ENCODE measurements around the gene ADAMTSL3.

ADAMTSL3 gene

DNA sequence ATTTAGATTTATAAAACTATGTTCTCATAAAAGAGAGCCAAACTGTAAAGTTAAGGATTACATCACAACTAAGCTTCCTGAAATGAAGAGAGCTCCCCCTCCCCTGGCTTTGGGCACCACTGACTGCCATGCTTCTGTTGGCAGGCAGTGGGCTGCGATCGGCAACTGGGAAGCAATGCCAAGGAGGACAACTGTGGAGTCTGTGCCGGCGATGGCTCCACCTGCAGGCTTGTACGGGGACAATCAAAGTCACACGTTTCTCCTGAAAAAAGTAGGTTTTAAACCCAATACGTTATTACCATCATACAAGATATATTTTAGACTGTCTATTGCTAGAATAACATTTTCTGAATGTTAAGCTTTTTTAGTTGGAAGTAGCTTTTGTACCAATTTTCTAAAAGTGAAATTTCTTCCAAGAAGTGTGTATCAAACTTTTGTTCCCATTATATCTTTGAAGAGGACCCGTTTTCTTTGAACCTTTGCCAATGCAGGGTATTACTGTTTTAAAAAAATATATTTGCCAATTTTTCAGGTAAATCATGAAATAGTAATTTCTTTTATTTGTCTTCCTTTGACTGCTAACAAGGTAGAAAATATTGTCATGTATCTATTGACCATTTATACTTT is 184.1 kb downstream of the ADAMTSL3 start:
- DNase-seq: peak in 1 of 2 donors; percentile 13

DNA sequence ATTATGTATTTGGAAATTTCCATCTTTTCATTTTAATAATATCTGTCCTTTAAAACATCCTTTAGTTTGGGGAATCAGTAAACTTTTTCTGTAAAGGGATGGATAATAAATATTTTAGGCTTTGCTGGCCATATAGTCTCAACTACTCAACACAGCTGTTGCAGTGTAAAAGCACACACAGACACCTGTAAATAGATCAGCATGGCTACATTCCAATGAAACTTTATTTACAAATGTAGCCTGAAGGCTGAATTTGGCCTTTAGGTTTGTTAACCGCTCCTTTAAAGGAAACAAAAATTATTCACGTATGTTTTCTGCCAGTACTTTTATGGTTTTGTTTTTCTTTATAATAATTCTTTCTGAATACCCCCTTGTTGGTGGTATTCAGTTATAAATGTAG is 184.8 kb downstream of the ADAMTSL3 start:
- no peak for DNase-seq

DNA sequence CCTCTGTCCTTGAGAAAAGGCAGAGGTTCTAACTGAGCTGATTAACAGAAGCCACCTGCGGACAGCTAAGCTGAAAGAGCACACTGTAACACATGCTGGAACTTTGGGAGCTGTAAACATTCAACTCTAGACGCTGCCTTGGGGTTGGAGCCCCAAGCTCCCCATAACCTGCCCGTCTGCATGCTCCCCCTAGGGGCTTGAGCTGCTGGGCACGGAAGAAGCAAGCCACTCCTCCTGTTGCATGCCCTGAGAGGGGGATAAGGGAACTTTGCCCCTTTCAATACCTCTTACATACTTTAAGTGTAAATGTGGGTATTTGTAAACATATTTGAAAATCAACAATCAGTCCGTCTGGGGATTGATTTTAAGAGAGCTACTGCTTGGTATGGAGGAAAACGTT is 188.4 kb downstream of the ADAMTSL3 start:
- DNase-seq: no peak

DNA sequence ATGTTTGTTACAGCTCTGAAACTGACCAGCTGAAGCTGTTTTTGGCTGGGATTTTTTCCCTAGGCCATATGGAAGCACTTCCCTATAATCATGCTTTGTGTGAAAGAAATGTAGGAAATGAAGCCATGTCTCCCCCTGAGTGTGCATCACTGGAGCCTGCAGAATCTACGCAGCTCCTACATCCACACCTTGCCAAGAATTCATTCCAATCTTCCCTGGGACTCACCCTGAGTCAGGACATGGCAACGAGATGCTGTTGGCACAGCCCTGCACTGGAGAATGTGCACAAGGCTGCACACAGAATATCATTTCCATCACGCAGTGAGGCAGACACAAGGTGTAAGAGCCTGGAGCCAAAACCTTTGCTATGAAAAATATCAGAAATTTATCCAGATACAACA is 189.5 kb downstream of the ADAMTSL3 start:
- no peak for DNase-seq

DNA sequence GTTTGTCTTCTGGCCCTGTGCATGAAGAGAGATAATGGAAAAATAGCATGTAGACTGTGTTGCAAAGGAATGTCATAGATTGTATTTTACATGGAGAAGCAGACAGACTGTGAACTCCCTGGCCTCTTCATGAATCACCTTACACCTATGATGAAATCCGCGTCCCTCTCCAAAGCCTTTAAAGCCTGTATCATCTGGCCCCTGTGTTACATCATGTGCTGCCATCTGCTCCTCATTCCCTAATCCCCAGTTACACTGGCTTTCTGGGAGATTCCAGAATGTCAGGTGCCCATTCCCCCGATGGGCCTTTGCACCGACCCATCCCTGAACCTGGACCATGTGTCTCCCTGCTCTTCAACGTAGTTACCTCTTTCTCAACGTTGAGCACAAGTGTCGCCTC is 190.8 kb downstream of the ADAMTSL3 start:
- no peak for DNase-seq

DNA sequence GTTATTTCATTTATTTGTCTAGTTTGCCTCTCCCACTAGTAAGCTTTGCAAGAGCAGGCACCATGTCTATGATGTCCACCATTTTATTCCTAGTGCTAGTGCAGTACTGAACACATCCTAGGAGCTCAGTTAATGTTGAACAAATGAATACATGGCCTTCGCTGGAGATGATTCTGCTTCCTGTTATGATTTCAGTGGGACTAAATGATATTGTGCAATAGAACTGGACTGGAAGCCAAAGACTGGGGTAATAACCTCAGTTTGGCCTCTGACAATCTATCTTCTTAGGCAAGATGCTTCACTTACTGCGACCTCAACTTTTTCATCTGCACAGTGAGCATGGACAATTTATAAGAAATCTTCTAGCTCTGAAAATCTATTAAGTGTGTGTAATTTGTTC is 191.3 kb downstream of the ADAMTSL3 start:
- no peak for DNase-seq

DNA sequence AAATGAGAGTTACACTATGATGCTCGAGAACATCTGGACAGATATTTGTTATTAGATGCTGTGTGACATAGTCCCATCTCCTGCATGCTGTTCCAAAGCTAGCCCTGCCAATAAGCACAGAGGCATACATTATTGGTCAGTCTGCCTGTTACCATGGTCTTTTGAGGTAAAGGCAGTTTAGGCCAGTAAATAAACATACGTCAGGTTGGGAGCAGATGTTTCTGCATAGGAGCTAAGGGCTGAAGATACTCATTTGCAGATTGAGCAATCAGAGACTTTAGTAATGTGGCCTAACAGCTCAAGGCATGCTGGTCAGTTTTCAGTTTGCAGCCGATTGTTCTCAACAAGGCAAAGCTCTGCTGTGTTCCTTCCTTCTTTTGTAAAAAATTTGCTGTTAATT is 192.9 kb downstream of the ADAMTSL3 start:
- DNase-seq: no peak

DNA sequence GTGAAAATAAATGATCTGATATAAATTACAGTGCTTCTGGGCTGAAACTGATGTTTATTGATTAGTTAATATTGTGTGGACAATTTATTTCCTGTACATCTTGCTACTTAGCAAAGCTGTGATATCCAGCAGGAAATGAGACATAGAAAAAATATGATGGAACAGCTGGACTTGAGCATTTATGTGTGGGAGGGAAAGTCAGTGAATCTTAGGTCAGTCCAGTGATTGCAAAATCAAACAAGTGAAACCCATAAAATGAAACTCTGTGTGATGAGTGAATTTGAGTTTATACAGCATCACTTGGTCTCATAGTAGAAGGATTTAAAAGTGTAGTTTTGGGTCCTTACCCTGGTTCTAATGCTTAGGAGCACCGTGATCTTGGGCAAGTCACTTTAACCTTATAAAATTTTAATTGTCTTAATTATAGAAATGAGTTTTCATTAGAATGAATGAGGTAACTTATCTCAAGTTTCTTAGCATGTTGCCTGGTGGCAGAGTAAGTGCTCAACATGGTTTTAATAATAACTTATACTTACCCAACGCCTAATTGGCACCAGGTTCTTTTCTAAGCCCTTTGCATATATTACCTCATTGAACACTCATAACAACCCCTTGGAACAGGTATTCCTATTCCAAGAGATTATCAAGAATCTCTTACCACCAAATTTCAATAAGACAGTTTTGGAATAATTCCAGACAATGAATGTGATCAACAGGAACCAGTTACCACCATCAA is 194.6 kb downstream of the ADAMTSL3 start:
- DNase-seq: no peak

DNA sequence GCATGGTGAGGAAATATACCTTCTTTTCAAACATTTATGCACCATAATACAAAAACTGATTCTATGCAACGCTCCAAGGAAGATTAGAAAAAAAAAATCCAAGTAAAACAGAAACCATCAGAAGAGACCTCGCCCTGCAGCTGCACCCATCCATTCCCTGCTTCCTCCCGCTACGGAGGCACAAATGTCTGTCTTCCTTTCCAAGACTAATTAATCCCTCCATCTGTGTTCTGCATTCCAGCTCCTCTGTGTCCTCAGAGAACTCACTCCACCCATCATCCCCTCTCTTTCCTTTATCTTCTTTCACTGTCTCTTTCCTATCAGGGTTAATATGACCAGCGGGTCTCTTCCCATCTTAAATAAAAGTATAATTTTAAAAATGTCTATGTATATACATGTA is 196.1 kb downstream of the ADAMTSL3 start:
- DNase-seq: no peak

DNA sequence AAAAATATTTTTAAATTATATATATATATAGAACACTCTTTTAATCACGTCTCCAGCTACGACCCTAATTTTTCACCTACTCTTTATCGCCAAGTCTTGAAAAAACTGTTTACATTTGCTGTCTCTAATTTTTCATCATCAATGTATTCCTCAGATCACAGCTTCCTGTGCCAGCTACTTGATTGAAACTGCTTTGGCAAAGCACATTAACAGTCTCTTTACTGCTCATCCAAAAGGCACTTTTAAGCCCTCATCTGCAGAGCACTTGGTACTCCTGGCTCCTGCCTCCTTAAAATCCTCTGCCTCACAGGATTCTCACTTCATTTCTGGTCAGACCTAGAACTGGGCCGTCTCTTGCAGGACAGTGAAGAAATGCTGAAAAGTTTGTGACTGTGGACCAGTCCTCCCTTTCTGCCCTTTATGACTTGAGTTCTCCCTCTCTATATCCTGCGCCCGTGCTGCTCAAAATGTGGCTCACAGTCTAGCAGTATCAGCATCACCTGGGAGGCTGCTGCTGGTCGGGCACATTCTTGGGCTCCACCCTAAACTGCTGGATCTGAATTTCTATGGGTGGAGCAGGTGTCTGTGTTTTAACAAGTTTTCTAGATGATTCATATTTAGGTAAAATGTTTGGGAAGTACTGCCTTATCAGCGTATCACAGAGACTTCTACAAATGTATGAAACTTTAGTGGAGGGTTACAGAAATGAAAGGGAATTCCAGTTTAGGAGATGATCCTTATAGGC is 196.8 kb downstream of the ADAMTSL3 start:
- DNase-seq: no peak

DNA sequence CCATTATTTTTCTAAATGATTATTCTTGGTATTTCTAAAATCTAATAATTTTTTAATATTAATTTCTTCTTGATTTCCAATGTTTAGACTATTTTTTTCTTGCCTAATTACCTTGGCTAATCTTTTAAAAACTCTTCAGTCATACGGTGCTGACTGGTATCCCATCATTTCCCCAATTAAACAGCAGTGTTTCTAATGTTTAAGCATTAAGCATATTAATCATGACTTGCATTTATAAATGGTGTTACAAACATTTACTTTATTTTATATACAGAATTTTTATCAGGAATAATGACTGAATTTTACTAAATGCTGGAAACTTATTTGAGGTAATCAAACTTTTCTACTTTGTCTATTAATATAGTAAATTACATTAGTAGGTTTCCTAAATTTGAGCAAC is 199.3 kb downstream of the ADAMTSL3 start:
- no peak for DNase-seq

DNA sequence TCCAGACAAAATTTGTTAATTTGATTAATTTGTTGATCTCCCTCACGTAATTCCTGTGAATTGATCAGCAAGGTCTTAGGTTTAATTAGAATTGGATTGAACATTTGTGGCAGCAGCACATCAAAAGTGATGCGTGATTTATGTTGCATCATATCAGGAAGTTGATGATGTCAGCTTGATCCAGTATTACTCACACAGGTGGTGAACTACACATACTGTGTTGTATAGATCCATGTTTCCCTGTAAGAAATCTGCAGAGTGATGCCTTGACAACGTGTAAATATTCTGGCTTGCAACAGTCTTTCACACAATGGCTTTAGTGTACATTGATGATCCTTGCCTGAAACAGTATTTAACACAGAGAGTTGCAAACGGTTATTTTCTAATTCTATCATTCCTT is 200.4 kb downstream of the ADAMTSL3 start:
- DNase-seq: no peak

DNA sequence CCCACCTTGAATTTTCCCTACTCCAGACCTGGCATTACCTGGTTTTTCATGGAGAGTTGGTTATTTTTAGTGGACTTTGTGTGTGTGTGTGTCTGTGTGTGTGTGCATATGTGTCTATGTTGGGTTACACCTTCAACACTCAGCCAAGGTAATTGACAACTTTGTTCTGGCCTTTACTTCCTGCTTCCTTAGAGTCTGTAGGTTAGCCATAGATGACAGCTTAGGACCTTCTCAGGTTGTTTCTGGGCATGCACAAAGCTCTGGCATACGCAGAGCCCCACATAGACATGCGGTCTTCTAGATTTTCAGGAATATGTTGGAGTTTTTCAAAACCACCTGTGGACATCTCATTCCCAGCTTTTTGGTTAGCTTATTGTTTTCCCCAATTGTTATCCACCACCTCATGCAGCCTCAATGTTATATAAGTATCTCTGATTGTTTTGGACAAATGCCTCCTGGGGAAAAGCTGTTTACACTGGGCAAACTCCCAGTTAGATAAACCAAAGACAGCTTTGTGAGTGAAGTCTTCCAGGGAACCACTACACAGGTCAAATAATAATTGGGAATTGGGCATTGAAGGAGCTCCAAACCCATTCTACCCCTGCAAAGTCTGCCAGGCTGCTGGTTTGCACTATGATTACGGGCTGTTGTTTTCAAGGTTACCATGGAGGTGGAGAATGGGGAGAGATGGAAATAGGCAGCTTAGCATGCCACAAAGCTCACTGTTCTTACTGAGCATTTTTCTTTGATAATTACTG is 201.2 kb downstream of the ADAMTSL3 start:
- no peak for DNase-seq

DNA sequence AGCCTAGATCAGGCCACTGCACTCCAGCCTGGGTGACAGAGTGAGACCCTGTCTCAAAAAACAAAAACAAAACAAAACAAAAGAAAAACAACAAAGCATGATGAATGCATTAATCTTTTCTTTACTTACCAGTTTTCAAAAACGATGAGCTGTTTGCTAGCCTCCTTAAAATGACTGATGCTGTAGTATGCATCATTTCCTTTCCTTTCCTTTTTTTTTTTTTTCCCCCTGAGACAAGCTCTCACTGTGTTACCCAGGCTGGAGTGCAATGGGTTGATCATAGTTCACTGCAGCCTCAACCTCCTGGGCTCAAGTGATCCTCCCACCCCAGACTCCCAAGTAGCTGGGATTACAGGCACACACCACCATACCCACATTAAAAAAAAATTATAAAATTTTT is 202.0 kb downstream of the ADAMTSL3 start:
- DNase-seq: no peak

DNA sequence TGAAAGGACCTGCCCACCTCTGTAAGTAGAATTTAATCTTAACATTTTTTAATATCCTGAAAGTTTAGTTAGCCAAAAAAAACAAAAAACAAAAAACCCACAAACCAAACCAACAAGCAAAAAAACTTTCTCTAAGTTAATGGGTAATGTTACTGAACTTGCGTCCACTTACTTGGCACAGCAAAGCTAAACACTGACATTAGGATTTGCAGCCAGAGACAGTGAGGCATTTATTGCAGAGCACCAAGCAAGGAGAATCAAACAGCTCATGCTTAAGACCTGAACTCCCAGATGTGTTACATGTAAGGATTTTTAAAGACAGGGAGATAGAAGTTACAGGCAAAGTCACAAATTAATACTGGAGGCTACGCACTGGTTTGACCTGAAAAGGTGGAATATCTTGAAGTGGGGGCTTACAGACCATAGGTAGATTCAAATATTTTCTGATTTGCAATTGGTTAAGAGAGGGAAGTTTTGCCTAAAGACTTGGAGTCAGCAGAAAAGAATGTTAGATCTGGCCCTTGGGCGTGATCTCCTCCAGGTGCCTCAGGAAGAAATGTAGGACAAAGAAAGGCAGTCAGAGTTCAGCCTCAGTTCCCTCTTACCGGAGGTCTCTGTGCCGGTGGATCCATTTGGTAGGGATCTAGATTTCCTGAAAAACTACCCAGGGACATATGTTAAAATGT is 205.0 kb downstream of the ADAMTSL3 start:
- no peak for DNase-seq

DNA sequence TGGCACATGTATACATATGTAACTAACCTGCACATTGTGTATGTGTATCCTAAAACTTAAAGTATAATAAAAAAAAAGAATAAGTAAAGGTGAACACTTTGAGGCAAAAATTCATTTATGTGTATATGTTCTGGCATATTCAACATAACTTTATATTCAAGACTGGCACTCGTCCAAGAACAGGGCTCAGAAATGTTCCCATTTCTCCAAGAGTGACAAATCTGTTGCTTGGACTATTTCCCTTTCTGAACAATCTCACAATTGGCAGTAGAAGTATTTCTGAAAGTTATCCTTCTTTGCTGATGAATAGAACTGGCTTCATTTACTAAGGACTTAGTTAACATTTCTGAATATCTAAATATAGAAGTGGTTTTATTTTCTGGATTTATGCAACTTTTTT is 212.8 kb downstream of the ADAMTSL3 start:
- no peak for DNase-seq

DNA sequence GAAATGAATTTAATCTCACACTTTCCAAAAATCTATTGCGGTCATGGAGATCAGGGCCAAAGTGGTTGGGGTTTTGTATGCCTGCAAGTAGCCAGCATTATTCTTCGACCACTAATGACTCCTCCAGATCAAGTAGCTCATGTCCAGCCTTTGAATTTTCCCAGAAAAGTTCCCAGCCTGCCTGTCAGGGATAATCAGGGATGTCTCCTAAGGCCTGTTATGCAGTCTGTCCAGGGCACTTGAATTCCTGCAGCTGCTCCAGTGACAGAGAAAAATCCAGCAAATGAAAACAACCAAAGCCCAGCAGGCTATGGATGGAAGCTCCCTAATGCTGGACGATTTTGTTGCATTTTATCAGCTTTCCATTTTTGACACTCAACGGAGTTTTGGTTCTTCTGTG is 215.4 kb downstream of the ADAMTSL3 start:
- DNase-seq: no peak

DNA sequence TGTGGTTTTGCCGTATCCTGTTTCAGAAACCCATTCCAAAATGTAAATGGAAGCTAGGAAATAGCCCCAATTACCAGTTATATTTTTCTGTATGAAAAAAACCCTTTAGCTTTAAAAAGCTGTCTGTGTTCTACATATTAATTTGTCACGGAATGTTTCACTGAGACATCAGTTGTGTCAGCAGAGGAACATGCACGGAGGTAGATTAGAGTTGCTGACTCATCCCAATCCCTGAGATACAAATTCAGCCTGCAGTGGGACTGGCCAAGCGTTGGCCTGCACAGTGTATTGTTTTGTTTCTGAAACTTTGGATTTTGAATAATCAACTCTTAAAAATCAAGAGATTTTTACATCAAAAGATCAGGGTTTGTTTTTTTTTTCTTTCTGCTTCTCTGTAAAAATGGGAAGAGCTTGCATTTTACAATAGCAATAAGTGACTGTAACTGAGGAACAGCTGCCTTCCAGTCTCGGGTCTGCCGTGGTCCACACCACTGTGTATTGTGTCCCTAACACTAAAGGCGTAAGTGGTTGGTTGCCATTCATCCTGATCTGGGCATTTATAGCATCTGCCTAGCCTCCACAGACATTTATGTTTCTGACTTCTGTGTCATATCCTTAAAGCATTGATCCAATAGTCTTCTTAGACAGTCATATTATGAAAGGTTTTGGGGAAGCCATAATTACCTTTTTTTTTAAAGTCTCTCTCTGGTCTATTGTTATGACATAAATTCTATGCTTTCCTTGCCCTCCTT is 218.1 kb downstream of the ADAMTSL3 start:
- no peak for DNase-seq

DNA sequence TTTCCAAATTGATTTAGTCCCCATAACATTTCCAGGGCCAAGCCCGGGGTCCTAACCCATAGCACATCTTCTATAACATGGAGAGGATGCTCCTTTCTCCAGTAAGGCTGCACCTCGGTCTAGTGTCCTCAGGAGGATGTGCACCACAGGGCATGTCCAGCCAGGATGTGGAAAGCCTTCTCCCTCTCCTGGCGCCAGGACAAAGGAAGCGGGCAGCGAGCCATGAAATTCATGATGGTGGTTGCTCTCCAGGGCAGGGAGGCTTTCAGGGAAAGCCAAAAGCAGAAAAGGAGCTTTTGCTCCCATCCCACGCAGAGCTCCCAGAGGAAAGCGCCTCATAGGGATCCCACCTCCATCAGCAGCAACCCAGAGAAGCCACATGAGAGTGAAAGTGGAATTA is 220.0 kb downstream of the ADAMTSL3 start:
- DNase-seq: no peak

DNA sequence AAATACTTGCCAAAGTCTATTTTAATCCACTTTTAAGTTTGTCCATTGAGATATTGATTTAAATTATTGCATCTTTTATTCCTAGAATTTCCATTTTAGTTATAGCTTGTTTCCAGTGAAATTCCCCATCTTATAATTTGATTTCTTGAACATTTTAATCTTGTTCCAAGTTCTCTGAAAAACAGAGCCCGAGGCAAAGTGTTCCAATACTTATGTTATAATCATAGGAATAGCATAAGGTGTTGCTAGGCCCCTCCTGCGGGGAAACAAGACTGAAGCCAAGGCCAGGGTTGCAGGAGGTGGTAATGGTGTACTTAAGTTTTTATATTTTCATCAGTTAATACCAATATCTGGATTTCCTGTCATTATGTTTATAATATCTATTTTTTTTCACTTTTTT is 226.6 kb downstream of the ADAMTSL3 start:
- DNase-seq: no peak

DNA sequence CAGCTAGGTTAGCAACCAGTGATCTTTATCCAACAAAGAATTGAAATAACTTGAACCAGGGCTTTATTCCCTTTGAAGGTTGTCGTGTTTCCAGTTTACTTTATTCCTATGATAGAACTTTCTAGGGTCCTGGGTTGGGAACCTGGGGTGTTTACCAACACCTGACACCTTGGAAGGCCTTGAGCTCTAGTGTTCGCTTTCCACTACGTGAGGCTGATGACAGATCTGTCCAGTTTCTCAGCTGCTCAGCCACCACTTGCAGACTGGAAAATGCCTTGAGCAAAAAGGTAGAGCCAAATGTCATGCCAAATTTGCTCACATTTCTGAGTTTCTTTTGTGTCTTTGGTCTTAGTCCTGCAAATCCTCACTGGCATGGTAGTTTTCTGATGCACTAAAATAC is 227.2 kb downstream of the ADAMTSL3 start:
- DNase-seq: no peak

DNA sequence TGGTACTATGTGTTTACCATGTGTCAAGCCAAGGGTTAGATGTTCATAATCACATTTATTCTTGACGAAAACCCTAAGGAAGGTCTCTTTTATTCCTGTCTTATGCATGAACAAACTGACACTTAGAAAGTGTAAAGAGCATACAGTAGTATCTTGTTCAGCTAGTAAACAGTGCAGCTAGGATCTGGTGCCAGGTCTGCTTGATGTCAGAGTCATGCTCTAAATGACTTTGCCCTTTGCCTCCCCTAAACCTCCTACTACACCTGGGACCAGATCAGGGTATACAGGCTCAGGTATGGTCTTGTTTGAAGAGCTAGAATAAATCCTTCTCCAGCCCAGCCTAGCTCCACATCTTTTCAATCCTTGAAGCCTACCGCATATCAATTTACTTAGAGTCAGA is 232.4 kb downstream of the ADAMTSL3 start:
- no peak for DNase-seq

All from stimulated activated CD4-positive, alpha-beta T cell treated with anti-CD3 and anti-CD28 coated beads, Interleukin-2, amount 100 ng/mL, for 24 hours (primary cell).